ENCODE results near the gene IGFN1.
A peak's percentile ranks its signal among the peaks of the same experiment; 100 is the strongest.
"Not testable (repeated sequence)": the region's sequence is repeated elsewhere in the genome, so short reads cannot be mapped to it uniquely, and the experiment has no call there.

The IGFN1 gene

DNA sequence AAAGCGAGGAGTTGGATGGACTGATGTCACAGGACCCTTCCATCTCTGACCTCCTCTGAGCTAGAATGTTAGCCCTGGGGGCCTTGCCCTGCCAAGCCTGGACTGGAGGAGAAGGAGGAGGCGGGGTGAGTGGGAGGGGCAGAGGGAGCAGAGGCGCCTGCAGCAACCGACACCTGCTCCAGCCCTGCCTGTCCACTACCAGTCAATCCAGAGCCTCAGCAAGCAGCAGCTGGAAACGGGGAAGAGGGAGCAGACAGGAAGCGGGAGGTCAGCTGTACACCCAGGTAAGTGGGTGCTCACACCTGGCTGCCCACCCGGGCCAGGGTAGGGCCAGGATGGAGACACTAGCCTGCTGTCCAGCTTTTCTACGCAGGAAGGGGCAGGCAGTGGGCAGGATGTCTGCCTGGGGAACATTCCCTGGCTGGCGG, at the start of gene IGFN1:
Gene IGFN1, plus strand, starts transcription at position 201 of the 428 bp plus-strand sequence. CDS start 2,470 bp downstream, outside the sequence.
- DNase-seq (ENCODE audit: low spot score): no peak

GRCh38 chr1:201140941-201141260, 49.7 kb upstream of the IGFN1 start:
- DNase-seq (ENCODE audit: low spot score): no peak

GRCh38 chr1:201141418-201141817, 49.2 kb upstream of the IGFN1 start:
- no peak for DNase-seq (ENCODE audit: low spot score)

- no peak for DNase-seq (ENCODE audit: low spot score)
Measured at GRCh38 chr1:201142011-201142848, 48.4 kb upstream of the IGFN1 start.

- DNase-seq (ENCODE audit: low spot score): no peak
Measured at GRCh38 chr1:201142849-201143725, 47.5 kb upstream of the IGFN1 start.

DNA sequence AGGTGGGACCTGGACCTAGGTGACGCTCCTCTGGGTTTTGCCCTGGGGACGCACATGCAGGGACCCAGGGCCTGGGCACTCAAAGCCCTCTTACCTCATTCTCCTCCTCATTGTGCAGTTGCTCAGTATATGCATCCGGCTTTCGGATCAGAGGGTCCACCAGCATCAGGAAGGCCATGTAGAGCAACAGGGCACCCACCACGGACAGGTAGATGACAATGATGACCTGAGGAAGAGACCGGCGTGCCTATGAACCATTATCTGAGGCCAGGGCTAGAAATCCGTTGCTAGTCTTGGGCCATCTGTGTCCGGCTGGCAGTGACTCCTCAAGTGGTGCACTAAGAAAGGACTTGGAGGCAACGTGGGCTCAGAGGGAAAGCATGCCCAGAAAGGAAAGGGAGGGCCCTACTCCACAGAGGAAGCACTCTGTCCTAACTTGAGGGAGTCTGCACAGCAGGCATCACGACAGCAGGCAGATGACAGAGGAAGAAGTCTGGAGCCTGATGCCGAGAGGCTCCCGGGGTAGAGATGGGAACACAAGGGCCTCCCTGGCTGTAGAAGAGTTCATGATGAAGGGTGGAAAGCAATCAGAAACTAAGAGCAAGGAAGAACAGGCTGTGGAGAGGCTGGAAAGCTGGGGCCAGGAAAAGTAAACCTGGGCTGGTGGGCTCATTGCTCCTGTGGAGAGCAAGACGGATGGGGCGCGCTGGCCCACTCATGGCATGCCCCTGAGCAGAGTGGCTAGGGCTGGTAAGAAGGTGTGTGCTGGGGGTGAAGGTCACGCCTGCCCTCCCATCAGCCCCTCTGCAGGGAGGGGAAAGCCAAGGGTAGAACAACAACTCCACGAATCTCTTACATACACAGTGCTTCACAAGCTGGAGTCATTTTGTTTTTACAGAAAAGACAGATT, 46.6 kb upstream of the IGFN1 start:
- no peak for DNase-seq (ENCODE audit: low spot score)

DNA sequence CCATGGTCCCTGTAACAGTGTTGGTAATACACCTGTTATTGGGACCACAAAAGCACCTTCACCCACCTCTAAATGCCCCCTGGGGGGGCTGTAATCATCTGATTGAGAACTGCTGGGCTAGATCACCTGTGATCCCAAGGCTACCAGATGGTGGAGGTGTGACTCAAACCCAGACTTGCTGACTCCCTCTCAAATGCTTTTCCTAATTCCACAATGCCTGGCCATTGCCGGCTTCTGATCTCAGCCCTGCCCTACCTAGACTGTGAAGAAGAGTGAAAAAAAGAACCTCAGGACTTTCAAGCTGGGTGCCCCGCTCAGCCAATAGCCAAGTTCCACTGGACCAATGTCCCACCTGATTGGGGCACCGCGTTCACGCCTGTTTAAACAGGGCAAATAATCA, 45.9 kb upstream of the IGFN1 start:
- DNase-seq (ENCODE audit: low spot score): no peak

DNA sequence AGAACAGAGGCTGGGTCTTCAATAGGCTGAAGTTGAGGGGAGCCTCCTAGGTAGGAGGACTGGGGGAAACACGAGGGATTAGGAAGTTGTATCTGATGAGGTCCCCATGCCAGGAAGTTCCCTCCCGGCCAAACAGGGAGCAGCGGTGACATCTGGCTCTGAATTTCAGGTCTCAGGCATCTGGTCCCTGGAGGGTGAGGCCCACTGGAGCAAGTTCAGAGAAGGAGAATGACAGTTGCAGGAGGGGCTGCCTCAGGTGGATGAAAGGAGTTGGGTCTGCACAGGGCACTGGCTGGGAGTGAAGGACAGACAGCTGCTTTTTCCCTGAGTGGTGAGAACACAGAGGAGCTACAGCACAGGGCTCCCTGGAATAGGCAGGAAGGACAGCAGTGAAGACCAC, 45.5 kb upstream of the IGFN1 start:
- DNase-seq (ENCODE audit: low spot score): no peak

GRCh38 chr1:201145816-201146215, 44.8 kb upstream of the IGFN1 start:
- no peak for DNase-seq (ENCODE audit: low spot score)

DNA sequence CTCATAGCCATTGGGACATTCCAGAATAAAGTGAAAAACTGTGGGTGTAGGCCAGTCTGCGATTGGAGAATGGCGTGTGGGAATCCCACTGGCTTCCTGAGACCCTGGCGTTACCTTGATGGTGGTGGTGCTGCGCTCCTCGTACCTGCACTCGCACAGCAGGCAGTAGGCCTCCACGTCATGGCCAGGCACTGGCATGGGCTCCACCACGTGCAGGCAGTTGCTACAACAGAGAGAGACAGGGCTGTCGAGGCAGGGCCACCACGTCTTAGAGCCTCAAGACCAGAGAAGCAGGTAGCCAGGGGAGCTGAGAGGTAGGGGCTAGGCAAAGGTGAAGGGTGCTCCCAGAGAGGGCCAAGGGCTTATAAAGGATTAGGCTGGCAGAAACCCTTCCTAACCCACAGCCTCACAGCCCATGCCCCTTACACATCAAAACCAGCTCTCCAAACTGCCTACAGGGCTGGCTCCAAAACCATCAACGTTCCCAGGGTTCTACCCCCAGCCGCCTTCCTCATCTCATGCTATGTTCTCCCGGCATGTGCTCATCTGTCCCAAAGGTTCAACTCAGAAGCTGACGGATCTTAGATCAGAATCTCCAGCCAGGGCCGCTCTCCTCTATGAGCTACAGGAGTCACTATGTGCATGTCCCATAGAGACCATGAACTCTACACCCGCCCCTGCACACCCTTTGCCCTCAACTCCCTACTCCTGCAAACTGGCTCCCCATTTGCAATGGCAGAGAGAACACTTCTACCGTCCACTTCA, 43.8 kb upstream of the IGFN1 start:
- DNase-seq (ENCODE audit: low spot score): no peak

GRCh38 chr1:201147396-201148015, 43.1 kb upstream of the IGFN1 start:
- DNase-seq (ENCODE audit: low spot score): no peak

DNA sequence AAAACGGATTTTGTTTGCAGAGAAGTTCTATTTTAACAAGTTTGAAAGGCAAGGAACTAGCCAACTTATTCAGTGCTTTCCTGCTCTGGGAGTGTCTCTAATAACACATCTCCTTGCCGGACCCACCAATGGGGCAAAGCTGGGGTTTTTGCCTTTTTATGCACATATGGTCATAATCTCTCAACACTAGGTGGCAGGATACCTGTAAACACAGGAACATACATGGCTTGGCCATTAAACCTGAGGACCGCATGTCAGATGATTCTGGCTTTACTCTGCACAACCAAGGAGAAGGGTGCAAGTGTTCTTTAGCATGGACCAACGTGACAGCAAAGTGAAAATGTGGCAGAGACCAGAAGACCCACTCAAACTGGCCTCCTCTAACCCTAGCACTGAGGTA, 41.2 kb upstream of the IGFN1 start:
- DNase-seq (ENCODE audit: low spot score): peak; percentile 60

DNA sequence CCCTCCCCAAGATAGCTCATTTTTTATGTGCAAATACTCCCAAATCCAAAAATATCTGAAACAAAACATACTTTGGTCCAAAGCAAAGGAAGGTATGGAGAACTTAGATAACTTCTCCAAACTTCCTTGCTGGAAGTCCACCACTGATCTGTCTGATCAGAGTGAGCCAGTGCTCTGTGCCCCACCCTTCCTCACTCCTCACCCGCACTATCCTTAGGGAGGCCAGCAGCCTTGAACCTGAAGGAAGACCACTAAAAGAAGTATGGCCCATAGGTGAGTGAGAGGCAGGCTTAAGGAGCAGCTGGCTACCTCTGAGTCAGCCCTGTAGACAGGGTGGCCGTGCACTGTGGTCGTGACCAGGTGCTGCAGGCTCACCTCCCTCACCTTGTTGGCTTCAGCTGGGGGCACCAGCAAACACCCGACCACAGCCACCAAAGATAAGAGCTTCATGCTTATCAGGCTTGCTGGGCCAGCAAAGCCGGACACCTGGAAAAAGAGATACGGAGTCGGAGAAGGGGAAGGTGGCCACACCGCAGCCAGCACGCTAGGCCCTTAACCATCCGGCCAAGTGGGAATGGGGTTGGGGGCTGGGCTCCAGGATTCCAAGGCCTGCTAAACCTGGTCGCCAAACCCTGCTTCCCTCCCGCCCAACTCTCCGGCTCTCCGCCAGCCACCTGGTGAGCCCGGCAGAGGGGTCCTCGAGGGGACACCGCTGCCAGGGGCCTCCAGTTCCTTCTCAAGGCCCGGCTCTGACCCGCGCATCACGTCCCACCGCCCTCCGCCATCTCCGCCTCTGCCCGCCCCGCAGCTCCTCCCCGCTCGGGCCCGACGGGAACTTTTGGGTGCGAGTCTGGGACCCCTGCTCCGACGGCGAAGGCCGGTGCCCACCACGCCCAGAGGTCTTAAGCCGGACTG, 36.9 kb upstream of the IGFN1 start:
- DNase-seq (ENCODE audit: low spot score): peak; percentile 52

GRCh38 chr1:201154389-201155165, 36.0 kb upstream of the IGFN1 start, which contains the start of gene TMEM9:
Gene TMEM9, minus strand, starts transcription at chr1:201154474. Its CDS starts 551 bp downstream, at chr1:201153923.
- peak; percentile 96 for DNase-seq (ENCODE audit: low spot score)

DNA sequence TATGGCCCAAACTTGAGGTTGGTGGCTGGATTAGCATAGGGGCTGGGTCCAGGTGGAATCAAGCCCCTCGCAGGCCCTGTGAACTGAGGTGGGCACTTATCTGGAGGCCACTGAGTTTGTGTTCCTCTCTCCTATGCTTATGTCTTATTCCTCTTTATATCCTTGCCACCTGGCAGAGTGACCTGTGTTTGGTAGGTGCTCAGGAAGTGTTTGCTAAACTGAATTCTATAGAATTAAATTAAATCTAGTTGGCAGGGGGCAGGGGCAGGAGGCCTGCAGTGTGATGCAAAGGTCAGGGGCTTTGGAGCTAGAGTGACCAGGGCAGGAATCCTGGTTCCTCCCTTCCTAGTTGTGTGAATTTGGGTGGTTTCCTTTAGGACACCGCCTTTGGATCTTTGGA, 35.3 kb upstream of the IGFN1 start:
- no peak for DNase-seq (ENCODE audit: low spot score)

- no peak for DNase-seq (ENCODE audit: low spot score)
Measured at GRCh38 chr1:201156346-201156745, 34.3 kb upstream of the IGFN1 start.

DNA sequence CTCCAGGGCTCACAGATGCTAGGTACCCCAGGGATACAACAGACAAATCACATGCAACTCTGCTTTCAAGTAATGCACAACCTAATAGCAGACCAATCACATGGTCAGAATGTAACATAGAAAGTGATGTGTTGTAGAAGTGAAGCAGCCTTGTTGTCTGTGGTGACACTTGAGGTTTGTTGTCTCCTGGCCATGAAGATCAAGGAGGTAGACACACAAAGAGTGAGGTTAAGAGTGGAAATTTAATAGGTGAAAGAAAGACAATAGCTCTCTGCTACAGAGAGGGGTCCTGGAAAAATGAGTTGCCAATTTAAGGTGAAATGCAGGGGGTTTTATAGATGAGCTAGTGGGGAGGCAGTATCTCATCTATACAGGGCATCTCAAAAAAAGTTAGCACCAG, 33.8 kb upstream of the IGFN1 start:
- DNase-seq (ENCODE audit: low spot score): no peak

DNA sequence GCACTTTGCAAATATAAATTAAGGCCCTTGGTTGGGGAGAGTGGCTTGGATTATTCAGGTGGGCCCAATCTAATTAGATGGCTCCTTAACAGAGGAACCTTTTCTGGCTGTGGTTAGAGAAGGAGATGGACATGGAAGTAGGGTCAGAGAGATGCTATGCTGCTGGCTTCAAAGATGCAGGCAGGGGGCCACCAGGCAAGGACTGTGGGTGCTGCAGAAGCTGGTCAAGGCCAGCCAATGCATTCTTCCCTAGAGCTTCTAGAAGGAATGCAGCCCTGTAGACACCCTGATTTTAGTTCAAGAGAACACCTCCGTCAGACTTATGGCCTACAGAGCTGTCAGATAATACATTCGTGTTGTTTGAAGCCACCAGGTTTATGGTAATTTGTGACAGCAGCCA, 32.7 kb upstream of the IGFN1 start:
- no peak for DNase-seq (ENCODE audit: low spot score)

- not testable (repeated sequence) for DNase-seq (ENCODE audit: low spot score)
Measured at GRCh38 chr1:201163036-201163435, 27.6 kb upstream of the IGFN1 start.

Measured in hematopoietic multipotent progenitor cell treated with erythropoietin and hydrocortisone succinate and interleukin-3 and kit ligand, for 15 days (in vitro differentiated cells).